DMS153 treated with DMSO at 0.1 percent for 48 hours (cell line): Measurements from ENCODE around the gene RASGEF1B.

Experiments
- DNase-seq: peaks from one replicate; lab custom pipeline; 2025; ENCODE audit not compliant: unreplicated experiment; lab: John Stamatoyannopoulos, UW

Gene RASGEF1B

DNA sequence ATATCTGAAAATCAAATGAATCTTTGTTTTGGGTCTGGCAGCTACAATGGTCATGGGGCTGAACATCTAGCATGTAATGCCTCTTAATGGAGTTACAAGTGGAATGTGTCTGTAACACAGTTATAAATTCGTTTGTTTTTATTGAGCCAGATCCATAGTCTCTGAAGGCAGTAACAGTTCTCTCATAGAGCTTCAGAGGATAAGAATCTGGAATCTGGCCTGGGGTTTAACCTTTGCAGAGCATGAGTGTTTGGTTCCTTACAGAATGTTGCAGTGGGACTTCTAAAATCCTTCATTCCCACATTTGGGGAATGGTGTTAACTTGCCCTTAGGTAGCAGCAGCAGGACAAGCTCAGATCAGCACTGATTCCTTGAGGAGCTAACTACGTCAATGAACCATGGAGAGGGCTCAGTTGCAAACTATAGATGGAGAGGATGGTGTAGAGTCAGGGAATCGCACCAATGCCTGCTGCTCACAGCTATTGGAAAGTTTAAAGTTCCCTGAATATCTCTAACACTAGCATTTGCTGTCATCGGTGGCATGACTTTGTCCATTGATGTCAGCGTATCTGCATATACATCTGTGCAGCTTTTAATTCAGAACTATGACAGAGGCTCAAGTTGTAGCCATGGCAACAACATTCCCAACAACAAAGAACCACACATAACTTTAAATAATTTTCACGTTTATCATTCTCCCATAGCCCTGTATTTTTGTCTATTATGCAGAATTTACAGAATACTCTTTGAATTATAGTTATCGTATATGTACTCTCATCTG lies 72.2 kb downstream of the RASGEF1B start:
- no peak for DNase-seq

DNA sequence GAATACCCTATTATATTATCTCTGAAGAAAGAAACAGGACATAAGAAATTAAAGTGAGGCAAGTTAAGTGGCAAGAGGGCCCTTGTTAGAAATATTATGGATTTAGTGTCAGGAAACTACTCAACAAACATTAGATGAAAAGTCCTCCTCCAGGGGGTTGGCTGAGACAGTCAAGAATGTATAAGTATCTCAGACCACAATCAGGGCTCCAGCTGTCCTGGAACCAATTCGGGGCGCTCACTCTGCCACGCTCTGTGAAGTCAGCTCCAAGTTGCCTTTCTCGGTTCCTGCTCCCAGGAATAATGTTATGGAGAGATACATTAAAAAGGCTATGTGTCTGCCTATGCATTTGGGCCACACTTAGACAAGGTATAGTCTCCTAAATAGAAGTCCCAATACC lies 73.3 kb downstream of the RASGEF1B start:
- DNase-seq, result no peak

DNA sequence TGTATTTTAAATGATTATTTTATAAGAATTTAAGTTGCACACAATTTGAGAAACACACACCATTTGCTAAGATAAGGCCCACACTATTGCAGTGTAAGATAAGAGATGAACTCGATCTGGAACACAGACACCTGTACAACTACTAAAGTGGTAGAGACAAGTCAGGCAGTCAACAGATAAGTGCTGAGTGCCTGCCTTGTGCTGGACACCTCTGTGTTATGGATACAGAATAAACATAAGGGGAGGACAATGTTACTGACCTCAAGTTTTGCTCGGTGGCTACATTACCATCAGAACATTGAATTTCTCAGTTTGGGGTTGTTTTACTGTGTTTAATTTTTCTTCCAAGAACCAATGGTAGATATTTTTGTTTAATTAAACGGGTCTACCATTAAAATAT lies 74.1 kb downstream of the RASGEF1B start:
- DNase-seq, result no peak

DNA sequence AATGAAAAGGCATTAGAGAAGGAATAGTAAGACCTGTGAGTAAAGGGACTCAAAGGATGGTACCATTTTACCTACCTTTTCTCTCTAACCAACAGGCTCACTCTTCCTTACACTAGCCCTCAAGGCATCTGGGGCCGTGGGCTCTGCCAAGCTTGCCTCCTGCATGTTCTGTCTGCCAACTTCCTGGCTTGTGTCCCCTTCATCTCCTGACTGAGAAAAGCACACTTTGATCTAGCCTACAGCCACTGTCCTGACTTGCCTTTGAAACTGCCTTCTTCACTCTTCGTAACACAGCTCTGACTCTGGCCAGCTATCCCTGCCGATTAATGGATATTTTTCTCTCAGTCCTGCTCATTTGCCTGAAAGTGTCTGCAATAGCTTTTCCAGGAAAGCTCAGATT lies 76.5 kb downstream of the RASGEF1B start:
- no peak for DNase-seq

- DNase-seq, result peak; percentile 28
Observed at GRCh38 chr4:81392164-81392563, 79.5 kb downstream of the RASGEF1B start.

GRCh38 chr4:81389720-81390119 lies 82.0 kb downstream of the RASGEF1B start:
- no peak for DNase-seq

GRCh38 chr4:81380437-81380836 lies 91.3 kb downstream of the RASGEF1B start:
- no peak for DNase-seq

GRCh38 chr4:81378386-81378785 lies 93.3 kb downstream of the RASGEF1B start:
- no peak for DNase-seq

DNA sequence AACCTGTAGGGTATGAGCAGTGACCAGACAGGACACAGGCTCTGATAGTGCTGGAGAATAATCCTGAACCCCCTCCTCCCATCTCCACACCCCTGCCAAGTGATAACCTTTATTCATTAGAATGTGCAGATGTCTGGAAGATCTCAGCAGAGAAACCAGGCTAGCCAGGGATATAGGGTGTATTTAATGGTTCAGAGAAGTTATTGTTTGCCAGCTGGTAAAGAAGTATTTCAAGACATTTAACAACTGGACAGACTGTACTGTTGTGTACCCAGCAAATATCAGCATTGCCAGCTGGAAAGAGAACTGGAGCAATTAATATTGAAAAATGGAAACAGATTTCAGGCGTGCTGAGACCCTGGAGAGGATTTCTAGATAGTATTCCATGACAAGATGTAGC lies 94.5 kb downstream of the RASGEF1B start:
- DNase-seq, result no peak

GRCh38 chr4:81376720-81377119 lies 95.0 kb downstream of the RASGEF1B start:
- DNase-seq, result no peak
